ENCODE measurements around the gene GPR107.

DNA sequence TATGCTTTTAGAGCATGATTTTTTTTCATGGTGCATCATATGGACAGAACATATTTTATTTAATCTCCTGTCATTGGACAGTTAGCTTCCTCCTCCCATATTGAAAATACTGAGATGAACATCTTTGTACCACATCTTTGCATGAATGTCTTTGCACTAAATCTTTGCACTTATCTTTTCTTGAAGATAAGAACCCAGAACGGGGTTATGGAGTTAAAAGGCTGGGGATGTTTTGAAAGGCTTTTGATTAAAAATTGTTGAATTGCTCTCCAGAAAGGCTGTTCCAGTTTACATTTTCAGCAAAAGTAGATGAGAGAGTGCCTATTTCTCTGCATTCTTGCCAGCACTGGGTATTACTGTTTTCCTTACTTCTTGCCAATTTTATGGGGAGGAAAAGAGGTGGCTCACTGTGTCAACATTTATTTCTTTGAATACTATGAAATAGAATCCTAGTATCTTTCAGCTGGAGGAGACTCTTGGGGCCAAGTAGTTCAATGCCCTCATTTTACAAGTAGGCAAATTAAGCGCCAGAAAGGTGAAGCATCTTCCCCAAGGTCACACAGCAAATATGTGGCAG lies 125.7 kb downstream of the GPR107 start:
- TF ChIP-seq, protein P1, sequence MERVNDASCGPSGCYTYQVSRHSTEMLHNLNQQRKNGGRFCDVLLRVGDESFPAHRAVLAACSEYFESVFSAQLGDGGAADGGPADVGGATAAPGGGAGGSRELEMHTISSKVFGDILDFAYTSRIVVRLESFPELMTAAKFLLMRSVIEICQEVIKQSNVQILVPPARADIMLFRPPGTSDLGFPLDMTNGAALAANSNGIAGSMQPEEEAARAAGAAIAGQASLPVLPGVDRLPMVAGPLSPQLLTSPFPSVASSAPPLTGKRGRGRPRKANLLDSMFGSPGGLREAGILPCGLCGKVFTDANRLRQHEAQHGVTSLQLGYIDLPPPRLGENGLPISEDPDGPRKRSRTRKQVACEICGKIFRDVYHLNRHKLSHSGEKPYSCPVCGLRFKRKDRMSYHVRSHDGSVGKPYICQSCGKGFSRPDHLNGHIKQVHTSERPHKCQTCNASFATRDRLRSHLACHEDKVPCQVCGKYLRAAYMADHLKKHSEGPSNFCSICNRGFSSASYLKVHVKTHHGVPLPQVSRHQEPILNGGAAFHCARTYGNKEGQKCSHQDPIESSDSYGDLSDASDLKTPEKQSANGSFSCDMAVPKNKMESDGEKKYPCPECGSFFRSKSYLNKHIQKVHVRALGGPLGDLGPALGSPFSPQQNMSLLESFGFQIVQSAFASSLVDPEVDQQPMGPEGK (CRISPR knock-in tag; IDR thresholded peaks at IDR 0.05; ENCODE audit: borderline replicate concordance) = no peak
- TF ChIP-seq, protein P2, sequence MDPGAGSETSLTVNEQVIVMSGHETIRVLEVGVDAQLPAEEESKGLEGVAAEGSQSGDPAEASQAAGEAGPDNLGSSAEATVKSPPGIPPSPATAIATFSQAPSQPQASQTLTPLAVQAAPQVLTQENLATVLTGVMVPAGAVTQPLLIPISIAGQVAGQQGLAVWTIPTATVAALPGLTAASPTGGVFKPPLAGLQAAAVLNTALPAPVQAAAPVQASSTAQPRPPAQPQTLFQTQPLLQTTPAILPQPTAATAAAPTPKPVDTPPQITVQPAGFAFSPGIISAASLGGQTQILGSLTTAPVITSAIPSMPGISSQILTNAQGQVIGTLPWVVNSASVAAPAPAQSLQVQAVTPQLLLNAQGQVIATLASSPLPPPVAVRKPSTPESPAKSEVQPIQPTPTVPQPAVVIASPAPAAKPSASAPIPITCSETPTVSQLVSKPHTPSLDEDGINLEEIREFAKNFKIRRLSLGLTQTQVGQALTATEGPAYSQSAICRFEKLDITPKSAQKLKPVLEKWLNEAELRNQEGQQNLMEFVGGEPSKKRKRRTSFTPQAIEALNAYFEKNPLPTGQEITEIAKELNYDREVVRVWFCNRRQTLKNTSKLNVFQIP (CRISPR knock-in tag; IDR thresholded peaks at IDR 0.05; ENCODE audit: borderline replicate concordance, low read depth) = no peak
- TF ChIP-seq ARNTL (CRISPR knock-in tag; IDR thresholded peaks at IDR 0.05; ENCODE audit: borderline replicate concordance, low read depth) (no peak), ZC3H10 (CRISPR knock-in tag; IDR thresholded peaks at IDR 0.05) (no peak), ZFP3 (CRISPR knock-in tag; IDR thresholded peaks at IDR 0.05) (no peak), RARB (CRISPR knock-in tag; IDR thresholded peaks at IDR 0.05) (no peak), ZFP30 (CRISPR knock-in tag; IDR thresholded peaks at IDR 0.05) (no peak)
- TF ChIP-seq, protein P3, sequence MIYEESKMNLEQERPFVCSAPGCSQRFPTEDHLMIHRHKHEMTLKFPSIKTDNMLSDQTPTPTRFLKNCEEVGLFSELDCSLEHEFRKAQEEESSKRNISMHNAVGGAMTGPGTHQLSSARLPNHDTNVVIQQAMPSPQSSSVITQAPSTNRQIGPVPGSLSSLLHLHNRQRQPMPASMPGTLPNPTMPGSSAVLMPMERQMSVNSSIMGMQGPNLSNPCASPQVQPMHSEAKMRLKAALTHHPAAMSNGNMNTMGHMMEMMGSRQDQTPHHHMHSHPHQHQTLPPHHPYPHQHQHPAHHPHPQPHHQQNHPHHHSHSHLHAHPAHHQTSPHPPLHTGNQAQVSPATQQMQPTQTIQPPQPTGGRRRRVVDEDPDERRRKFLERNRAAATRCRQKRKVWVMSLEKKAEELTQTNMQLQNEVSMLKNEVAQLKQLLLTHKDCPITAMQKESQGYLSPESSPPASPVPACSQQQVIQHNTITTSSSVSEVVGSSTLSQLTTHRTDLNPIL (CRISPR knock-in tag; IDR thresholded peaks at IDR 0.05; ENCODE audit: low read depth) = no peak
- TF ChIP-seq, protein P4, sequence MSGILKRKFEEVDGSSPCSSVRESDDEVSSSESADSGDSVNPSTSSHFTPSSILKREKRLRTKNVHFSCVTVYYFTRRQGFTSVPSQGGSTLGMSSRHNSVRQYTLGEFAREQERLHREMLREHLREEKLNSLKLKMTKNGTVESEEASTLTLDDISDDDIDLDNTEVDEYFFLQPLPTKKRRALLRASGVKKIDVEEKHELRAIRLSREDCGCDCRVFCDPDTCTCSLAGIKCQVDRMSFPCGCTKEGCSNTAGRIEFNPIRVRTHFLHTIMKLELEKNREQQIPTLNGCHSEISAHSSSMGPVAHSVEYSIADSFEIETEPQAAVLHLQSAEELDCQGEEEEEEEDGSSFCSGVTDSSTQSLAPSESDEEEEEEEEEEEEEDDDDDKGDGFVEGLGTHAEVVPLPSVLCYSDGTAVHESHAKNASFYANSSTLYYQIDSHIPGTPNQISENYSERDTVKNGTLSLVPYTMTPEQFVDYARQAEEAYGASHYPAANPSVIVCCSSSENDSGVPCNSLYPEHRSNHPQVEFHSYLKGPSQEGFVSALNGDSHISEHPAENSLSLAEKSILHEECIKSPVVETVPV (CRISPR knock-in tag; IDR thresholded peaks at IDR 0.05) = no peak
